HG03442 (cell line): ENCODE results near the gene UBIAD1.

ENCODE experiments used
- ATAC-seq: cut with Tn5 transposase; IDR thresholded peaks from one replicate; pipeline ENCODE4 v1.9.1; 2021; ENCODE audit warnings: mild to moderate bottlenecking, moderate library complexity; ENCODE audit not compliant: unreplicated experiment

UBIAD1 gene

DNA sequence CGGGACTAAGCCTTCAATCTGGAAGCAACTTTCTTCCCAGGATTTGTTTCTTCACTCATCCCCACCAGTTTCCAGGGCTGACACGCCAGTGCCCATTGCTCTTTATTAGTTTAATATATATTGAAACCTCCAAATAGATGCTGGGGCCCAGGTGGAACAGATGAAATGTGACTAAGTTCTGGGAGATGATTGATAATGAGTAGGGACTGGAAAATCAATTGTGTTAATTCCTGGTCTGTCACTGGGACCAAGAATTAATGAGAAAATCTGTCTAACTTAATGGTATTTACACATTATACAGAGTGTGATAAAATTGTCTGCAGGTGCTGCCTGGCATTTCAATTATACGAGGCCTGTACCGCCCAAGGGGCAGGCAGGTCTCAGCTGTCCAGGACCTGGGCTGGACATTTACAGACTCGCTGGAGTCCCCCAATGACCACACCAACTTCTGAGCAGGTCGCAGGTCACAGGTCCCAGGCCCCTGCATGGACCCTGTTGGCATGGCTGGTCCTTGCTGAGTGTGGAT is 35.8 kb downstream of the UBIAD1 start:
- ATAC-seq = no peak

DNA sequence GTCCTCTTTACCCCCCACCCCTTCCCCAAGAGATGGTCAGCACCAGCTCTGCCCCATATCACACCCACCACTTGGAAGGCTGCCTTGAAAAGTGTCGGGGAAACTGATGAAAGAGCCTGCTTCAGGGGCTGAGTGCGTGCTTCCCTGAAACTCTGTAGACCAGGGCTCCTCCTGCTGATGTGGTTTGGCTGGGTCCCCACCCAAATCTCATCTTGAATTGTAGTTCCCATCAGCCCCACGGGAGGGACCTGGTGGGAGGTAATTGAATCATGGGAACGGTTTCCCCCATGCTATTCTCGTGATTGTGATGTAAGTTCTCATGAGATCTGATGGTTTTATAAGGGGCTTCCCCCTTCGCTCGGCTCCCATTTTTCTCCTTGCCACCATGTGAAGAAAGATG is 36.4 kb downstream of the UBIAD1 start:
- ATAC-seq = no peak

DNA sequence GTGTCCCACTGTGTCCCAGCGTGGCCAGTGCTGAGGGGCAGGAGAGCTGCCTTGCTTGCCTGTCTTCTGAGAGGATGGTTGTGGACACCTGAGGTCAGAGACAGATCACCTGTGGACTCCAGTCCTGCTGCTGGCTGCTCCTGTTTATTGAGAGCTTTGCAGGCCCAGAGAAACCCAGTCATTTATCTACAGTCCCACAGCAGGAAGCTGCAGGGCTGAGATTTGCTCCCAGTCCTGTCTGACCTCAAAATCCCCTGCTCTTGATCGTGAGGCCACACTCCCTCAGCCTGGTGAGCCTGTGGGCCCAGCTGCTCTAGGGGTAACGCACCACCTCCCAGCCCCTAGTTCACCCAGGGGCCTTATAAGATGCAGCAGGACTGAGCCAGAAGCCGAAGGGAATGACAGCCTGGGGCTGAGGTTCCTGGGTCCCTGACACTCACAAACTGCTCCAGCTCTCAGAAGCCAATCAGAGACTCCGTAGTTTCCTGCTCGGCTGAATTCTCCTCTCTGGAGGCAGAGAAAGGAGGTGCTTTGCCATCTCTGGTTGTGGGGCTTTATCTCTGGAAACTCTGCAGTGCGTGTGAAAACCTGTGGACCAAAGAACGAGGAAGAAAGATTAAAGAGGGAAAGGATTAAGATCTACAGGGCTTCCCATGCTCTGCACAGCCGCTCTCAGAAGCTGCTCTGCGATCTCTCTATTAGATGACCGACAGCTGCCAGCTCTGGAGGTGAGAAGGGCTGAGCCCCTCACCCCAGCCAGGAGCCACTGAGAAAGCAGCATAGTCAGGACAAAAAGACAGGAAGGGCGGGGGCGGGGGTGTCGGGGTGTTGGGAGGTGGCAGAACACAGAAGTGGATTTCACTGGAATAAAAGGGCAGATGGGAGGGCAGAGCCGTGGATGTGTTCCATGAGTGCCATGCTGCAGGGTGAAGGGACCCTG is 39.1 kb downstream of the UBIAD1 start:
- no peak for ATAC-seq

DNA sequence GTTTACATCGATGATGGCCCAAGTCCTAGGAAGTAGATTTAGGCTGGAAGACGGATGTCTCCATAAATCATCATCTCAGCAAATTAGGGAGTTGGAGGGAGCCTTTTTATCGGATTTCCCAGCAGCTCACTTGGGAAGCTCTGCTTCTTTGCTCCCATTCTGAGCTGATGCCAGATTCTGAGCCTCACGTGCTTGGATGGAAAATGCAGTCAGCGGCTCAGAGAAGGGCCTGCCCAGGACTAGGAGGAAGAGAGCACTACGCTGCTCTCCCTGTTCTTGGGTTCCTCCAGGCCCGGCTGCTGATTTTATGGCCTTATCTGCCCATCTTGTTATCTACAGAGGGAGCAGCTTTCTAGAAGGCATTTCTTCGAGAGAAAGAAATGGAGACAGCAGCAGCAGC is 42.0 kb downstream of the UBIAD1 start:
- ATAC-seq = no peak

DNA sequence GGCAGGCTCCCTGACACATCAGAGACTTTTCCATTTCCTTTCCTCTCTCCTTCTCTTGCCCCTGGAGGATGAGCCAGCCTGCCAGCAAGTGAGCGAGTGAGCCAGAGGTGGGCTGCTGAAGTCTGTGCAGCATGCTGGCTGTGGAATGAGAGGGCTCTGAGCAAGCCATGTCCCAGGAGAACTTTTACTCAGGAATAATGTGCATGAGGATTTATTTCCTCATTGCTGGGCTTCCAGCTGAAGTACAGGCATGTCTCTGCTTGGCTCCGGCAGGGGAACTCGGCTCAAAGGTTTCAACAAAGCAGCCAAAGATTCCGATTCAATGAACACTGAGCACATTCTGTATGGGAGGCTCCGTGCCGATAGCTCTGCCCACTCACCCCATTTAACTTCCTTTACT is 43.7 kb downstream of the UBIAD1 start:
- ATAC-seq = no peak

DNA sequence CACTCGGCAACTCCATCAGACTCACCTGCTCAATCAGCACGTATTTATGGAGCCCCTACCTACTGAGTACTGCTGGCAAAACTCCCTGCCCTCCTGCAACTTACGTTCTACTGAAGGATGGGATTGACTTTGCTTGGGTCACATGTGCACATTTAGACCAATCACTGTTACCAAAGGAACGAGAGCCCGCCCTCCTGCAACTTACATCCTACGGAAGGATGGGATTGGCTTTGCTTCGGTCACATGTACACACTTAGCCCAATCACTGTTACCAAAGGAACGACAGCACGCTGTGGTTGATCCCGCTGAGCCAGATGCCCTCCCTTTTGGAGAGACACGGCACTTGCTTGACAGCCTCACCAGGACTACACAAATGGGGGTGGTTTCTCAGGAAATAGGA is 46.0 kb downstream of the UBIAD1 start:
- ATAC-seq = no peak

DNA sequence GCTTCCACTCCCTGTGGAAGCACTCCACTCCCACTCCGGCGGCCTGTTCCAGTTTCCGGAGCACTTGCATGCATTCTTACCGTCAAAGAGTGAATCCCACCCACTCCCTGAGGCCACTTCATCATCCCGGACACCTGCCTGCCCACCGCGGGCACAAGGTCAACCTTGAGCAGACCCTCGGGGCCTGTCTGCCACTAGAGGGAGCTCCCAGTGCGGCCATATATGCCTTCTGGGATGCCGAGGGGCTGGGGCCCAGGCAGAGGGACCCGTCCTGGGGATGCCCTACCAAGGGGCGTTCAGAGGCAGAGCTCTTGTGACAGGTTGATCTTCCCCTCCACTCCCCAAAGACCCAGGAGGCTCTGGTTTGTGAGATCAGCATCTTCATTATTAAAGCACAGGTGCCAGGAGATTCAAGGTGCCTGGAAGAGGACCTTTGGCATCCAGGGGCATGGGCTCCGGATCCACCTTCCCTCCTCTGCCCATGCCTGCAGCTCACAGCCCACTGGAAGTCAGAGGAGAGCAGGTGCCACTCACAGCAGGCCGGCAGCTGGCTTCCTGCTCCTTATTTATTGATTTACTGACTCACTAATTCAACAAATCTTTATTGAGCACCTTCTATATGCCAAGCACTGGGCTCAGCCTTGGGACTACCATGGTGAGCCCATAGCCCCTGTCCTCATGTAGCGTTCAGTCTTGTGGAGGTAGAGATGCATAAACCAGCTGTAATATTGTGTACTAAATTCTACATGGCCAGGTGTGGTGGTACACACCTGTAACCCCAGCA is 47.3 kb downstream of the UBIAD1 start:
- no peak for ATAC-seq

DNA sequence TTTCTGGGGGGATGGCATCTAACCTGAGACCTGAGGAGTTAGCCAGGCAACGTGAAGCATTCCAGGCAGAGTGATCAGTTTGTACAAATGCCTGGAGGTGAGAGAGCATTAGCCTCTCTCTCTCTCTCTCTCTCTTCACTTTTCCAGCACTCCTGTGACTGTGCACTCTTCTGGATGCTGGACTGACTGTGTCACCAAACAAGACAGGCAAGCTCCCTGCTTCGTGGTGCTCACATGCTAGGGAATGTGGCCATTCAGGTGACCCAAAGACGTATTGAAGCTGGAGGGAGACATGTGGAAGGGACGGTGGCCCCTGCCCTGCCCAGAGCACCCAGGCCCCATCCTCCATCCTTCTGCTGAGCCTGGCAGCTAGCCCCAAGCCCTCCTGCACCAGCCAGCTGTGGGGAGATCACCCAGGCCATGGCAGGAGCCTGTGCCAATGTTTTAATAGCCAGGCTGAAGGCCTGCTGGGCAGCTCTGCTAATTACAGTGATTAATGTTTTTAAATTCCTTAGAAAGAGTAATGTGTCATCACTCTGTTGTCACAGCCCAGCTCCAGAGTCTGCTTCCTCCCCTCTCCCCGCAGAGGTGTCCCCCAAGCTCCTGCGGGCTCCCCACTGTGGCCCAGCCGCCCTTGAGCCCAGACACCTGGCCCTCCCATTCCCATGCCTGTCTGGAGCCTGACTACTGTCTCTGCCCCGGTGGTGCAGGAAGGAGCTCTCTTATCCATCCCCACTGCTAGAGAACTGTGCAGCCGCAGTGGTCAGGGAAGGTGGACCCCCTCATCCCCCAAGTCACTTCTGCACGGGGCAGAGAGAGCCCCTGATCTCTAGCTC is 48.9 kb downstream of the UBIAD1 start:
- ATAC-seq = no peak

DNA sequence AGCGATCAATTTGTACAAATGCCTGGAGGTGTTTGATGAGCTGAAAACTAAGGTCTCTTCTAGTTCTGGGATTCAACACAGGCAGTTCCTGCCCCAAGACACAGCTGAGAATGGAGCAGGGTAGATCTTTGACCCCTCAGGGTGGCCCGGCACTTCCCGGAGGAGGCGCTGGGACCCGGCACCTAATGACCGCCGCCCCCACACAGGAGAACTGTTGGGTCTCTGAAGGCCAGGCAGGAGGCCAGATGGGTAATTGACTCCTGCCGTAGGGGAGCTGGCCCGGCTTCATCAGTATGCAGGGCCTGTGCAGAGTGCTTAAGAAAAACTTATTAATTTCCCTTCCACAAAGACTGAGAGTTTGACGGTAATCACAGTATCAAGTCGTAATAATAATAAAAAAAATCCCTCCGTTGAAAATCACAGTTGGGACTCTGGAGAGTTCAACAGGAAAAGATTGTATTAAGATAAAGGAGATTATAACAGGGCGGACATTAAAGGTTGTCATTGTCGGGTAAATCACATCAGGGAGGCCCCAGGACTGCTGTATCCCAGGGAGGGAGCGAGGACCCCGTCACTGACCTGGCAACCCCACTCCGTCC is 51.7 kb downstream of the UBIAD1 start:
- ATAC-seq = no peak

DNA sequence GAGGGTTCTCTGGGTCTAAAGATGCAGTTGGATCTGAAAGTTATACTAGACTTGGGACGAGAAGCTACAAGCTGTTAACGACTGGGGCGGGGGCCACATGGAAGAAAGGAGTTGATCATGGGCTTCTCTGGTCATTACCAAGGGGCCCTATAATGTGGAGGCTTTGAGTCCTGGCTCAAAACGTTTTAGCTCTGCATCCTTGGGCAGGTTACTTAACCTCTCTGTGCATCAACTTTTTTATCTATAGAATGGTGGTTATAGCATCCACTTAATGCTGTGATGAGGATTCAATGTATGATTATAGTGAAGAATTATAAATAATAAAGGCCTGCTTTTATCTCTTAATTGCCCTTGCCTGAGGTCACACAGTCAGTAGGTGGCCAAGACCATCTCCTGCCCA is 53.1 kb downstream of the UBIAD1 start:
- no peak for ATAC-seq

DNA sequence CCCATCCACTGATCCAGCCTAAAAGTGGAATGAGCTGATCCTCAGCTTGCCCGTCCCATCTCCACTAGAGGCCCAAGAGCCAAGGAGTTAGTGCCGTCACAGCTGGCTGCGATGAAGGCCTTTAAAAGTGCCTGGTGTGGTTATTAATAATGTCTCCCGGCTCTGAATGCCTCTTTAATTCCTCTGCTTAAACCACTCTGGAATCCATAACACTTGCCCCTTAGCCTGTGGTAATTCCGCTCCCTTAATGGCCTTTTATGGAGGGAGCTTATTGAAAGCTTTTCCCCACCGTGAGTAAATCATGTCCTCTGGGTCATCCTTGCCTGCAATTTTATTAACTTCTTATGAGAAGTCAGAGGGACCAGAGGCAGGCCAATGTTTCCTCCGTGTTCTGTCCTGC is 55.4 kb downstream of the UBIAD1 start:
- ATAC-seq = no peak

DNA sequence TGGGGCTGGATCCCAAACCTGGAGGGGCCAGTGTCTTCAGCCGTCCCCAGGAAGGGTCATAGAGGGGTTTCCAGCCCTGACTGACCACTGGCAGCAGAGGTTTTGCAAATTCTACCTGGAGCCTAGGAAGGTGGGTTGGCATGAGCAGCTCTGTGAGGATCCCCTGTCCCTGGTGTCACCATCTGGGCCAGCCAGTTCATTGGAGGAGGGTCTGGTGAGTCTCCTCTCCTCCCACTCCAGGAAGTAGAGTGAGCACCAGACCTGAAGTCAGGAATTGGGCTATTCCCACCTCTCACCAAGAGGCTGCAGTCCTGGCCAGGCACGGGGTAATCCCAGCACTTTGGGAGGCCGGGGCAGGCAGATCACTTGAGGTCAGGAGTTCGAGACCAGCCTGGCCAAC is 57.4 kb downstream of the UBIAD1 start:
- no peak for ATAC-seq

DNA sequence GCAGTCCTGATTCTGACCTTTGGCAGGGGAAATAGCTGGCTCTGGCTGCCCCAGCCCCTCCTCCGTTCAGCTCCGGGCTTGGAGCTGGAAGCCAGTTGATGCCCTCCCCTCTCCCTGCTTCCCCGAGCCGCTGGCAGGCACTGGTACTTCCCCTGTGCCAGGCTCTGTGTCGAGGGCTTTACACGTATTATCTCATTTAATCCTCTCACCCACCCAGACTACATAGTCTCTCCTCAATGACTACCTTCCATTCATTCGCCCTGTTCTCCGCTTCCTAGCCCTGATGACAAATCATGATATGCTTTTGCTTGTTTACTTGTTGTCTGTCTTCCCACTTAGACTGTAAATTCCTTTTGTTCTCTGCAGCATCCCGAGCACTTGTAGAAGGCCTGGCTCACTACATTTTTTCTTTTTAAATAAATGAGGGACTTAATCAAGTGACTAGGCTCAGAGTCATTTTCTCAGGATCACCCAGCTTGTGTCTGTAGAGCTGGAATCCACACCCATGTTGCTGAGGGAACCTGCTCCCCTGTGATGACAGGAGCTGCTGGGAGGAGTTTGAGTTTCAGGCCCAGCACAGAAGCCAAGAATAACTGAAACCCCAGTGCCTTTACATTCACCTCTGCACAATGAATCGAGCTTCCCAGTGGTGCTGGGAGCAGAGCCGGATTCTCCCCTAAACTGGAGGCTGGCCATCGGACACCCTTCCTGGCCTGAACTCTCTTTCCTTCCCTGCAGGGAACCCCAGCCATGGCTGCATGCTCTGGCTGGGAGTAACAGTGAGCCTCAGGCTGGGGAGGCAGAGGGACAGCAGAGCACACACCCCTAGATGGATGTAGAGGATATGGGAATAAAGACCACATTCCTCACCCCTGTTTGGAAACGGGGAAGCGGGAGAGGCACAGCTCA is 58.3 kb downstream of the UBIAD1 start:
- no peak for ATAC-seq

DNA sequence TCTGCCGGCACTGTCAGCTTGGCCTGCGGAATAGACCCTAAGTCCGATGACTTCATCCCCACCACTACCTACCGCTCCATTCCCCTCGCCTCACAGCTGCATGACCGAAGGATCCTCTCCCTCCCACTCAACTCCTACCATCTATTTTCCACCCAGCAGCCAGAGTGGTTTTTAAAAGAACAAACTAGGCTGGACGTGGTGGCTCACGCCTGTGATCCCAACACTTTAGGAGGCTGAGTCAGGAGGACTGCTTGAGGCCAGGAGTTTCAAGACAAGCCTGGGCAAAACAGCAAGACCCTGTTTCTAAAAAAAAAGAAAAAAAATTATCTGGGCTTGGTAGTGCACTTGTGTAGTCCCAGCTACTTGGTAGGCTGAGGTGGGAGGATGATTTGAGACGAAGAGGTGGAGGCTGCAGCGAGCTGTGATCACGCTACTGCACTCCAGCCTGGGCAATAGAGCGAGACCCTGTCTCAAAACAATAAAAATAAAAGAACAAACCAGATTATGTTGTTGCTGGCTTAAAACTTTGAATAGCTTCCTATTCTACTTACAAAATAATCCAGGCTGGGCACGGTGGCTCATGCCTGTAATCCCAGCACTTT is 59.0 kb downstream of the UBIAD1 start:
- ATAC-seq = no peak

DNA sequence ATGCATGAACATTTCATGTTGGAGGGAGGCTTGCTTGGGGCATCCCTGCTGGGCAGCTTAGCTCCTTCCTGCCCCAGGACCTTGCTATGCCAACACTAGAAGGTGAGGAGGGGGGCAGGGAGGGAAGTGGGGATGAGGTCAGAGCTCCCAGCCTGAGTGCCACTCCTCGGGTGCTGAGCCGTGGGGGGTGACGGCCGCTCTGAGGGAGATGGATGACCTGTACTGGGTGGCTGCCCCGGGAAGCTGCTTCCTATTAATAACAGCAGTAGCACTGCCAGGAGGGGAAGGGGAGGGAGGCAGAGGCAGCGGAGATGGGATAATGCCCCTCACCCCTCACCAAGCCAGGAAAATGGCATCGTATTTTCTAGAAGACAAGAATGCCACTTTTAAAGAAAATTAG is 60.6 kb downstream of the UBIAD1 start:
- ATAC-seq = no peak

DNA sequence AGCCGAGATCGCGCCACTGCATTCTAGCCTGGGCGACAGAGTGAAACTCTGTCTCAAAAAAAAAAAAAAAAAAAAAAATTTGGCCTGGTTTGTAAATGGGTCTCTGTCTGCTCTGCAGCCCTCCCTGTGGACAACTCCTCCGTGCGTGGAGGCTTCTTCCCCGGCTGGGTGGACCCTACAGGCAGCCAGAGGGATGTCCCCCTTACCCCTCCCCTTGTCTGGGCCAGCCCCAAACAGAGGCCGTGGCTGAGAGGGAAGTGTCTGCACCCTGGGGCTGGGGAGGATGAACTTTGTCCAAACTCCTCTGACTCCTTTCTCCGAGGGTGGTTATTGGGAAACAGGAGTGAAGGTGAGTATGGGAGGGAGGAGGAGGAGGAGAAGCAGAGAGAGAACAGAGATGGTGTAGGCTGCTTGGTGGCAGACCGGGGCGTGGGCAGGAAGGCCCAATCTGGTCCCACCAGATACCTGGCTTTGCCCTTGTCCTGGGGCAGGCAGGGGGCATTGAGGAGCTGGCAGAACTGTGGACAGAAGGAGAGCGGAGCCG is 61.3 kb downstream of the UBIAD1 start:
- ATAC-seq = no peak

DNA sequence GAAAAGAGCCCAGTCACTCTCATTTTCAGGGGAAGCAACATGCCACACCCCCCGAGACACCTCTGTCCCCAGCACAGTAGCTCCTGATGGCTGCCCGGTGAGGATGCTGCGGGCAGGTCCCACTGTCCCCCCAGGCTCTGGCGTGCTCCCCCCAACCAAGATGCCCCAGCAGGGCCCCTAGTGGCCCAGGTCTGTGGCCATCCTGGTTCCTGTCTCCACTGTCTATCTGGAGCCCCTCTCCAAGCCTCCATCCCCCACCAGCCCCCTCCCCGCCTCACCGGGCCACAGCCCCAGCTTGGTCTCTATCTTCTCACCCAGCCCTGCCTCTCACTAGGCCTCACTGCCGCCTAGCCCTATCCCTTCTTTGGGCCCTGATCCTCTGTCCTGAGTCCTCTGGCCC is 61.8 kb downstream of the UBIAD1 start:
- ATAC-seq = no peak

DNA sequence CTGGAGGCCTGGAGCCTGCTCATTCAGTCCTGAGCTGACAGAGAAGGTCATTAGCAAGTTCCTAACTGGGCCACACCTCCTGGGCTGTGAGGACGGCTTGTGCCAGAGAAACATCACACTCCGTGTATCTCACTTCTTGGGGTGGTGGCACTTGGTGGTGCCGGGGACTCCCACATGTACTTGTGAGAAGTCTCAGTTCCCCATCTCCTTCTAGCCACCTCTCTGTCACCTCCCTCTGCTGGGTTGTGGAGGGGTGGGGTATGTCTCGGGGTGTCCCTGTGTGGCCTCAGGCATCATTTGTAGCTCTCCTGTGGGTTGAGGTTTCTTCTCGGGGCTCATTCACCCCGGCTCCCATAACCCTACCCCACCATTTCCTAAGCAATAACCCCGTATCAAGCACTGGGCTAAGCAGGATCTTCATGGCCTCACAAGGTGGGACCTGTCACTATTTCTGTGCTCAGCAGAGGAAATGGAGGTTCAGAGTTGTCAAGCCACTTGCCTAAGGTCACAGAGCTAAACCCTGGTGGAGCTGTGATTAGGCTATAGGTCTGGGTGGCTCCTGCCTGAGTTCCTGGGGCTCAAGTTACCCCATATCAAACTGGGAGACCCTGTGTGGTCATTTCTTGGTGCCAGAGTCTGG is 62.5 kb downstream of the UBIAD1 start:
- ATAC-seq = peak; percentile 85
